ENCODE results near the gene WRNIP1. TPM values are rescaled to one million over a fixed set of nuclear protein-coding genes. Genes with fewer than 3 reads are reported as not detected.

Gene WRNIP1
- total and polyA plus RNA-seq, 2 of the 8 experiments (the other 6 are each of a cell fraction or from before 2014, with no cell fraction given) = 38.2 to 39.2 TPM

- TF ChIP-seq POLR2A (IDR thresholded peaks at IDR 0.05; ENCODE audit: control extremely low read depth in 1 of 2, low read depth in 2 of 2, low read length in 2 of 2) (no peak), SIN3A (conservative IDR thresholded peaks at IDR 0.05 in 1 of 2, IDR thresholded peaks at IDR 0.05 in 1 of 2; ENCODE audit: low read depth in 1 of 2, low read length in 2 of 2) (peak; percentile 28 to 65; a peak in 2 of 4 replicates), CREB1 (IDR thresholded peaks at IDR 0.05) (peak; percentile 57), GABPA (IDR thresholded peaks at IDR 0.05; ENCODE audit: borderline replicate concordance, insufficient read depth, low read length) (no peak), RBBP5 (IDR thresholded peaks at IDR 0.05; ENCODE audit: borderline replicate concordance, low read depth, low read length) (peak; percentile 98; the same call in 1 of the 2 replicates), KDM5A (IDR thresholded peaks at IDR 0.05; ENCODE audit: low read length) (no peak)
These were observed at the start of gene WRNIP1 (continued) for GRCh38 chr6:2765166-2765895.

Data from H1 (cell line).